GM18505 (cell line): ENCODE data around the gene PPFIA1.

Experiments
- ATAC-seq: cut with Tn5 transposase; IDR thresholded peaks from one replicate; pipeline ENCODE4 v1.9.1; 2021; ENCODE audit not compliant: unreplicated experiment
- POLR2A ChIP-seq: IDR thresholded peaks from 4 replicates; pipeline ENCODE4 v1.6.1; 2011; ENCODE audit warnings: borderline replicate concordance; ENCODE audit not compliant: insufficient read depth, insufficient read length; ENCODE audit errors: extremely low read depth

Gene PPFIA1

DNA sequence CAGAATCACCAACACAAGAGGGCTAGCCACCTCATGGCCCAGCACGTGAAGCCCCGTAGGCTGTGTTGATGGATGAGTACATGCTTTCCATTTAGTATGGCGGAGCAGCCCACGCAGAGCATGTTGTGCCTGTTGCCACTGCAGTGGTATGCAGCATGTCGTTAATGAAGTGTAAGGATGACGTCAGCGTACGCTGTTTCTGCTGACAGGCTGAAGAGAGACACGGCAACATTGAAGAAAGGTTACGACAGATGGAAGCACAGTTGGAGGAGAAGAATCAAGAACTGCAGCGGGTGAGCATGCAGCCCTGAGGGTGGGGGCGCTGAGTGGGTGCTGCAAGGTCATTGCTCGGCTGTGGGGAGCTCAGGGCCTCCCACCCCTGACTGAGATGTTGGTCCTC is 62.8 kb downstream of the PPFIA1 start:
- ATAC-seq: no peak
- no peak for TF ChIP-seq POLR2A

DNA sequence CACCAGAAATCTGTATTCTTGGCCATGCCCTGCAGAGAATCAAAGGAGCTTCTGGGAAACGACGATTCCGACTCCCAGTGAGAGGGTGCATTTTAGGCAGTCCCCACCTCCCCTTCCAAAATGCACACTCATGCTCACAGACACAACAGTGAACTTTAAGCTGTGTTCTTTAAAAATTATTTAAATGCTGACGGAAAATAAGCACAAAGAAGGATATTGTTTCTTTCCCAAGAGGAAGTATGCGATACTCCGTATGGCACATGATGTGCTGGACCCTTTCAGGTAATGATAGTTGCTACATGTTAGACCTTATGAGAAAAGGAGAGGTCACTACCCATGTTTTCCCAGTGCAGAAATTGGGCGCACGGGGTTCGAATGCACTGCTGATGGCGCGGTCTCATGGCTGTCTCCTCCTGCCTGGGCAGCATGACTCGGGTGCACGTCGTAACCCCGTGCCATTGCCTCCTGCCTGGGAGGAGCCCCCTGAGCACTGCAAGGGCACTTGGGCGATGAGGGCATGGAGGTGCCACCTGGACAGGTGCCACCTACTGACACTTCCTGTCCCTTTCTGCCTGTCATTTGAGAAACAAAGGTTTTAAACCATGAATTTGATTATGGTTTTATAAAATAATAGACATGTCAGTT is 64.0 kb downstream of the PPFIA1 start:
- no peak for ATAC-seq
- TF ChIP-seq POLR2A: no peak

DNA sequence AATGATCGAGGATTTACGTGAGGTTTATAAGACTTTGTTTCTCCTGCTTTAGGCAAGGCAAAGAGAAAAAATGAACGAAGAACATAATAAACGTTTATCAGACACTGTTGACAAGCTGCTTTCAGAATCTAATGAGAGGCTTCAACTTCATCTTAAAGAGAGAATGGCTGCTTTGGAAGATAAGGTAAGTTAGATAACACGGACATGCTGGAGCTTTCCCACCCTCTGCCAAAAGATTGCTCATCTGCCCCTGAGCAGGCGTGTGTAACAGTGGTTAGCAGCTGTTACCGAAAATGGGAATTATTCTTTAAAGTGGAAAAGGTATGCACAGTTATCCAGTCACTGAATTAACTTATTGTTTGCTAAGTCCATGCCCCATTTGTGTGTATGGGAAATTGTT is 65.0 kb downstream of the PPFIA1 start:
- TF ChIP-seq POLR2A: no peak
- ATAC-seq: no peak

DNA sequence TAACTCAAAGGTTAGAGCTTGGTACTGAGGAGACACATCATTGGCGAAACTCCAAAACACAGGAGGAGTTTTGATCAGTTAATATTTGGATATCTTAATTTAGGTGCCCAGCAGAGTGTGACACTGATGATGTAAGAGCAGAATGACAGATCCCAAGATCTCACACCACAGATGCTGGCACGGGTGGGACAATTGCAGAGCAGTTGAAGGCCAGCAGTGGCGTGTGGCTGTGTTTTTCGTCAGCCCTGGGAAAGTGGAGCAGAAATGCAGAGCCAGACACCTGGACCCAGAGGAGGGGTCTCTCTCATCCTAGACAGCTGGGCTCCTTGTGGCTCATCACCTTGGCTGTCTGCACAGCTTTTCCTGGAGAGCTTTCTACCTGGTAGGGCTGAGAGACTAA is 68.1 kb downstream of the PPFIA1 start:
- TF ChIP-seq POLR2A: no peak
- ATAC-seq: no peak

DNA sequence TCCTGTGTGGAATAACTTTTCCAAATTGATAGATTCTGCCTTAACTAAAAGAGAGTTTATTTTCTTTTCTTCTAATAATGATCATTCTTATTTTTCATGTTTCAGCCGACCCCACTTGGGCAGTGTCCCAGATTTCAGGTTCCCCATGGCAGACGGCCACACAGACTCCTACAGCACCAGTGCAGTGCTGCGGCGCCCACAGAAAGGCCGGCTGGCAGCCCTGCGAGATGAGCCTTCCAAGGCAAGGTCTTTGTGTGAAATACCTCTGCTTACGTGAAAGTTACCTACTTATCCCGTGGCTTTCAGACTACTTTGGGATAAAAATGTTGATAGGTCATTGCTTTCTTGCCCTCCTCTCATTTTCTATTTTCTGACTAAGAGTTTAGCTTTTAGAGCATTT is 68.6 kb downstream of the PPFIA1 start:
- TF ChIP-seq POLR2A: no peak
- no peak for ATAC-seq

DNA sequence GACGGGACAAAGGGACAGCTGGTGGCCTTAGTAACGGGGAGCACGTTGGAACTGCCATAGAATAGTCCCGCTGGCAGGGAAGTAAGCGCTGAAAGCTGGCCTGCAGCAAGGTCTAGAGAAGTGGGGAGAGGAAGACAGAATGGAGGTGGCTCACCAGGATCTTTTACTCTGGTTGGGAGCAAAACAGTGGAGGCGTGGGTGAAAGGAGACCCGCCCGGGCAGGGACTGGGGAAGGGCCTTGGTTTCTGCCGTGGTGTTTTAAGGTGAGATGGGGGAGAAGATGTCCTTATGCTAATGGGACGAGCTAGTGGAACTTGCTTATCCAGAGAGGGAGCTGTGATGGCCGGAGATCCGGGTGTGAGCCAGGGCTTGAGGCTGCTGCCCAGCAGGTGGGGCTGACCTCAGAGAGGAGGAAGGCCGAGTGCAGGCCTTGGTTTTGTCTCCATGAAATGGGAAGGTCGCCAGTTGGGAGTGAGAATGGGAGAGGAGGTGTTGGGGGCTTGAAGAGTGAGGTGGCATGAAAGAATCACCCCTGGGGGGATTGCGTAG is 71.5 kb downstream of the PPFIA1 start:
- TF ChIP-seq POLR2A: no peak
- no peak for ATAC-seq

DNA sequence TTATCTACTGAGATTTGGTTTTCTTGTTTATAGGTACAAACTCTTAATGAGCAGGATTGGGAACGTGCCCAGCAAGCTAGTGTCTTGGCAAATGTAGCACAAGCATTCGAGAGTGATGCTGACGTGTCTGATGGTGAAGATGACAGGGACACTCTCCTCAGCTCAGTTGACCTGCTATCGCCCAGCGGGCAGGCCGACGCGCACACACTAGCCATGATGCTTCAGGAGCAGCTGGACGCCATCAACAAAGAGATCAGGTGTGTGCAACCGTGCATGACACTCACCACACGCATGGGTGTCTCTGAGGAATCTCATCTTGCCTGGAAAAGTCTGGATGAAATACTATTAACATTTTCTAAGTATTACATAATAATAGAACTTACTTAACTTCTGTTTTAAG is 73.1 kb downstream of the PPFIA1 start:
- ATAC-seq: no peak
- TF ChIP-seq POLR2A: no peak

DNA sequence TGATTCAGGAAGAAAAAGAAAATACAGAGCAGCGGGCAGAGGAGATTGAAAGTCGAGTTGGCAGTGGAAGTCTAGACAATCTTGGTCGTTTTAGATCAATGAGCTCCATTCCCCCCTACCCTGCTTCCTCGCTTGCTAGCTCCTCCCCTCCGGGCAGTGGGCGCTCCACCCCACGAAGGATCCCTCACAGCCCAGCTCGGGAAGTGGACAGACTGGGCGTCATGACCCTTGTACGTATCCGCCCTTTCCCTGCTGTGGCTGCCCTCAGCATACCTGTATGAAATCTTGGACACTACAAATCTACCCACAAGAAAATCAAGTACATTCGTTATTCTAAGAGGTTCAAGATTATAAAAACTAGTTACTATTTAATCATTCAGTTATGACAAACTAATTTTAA is 77.7 kb downstream of the PPFIA1 start:
- no peak for ATAC-seq
- no peak for TF ChIP-seq POLR2A

DNA sequence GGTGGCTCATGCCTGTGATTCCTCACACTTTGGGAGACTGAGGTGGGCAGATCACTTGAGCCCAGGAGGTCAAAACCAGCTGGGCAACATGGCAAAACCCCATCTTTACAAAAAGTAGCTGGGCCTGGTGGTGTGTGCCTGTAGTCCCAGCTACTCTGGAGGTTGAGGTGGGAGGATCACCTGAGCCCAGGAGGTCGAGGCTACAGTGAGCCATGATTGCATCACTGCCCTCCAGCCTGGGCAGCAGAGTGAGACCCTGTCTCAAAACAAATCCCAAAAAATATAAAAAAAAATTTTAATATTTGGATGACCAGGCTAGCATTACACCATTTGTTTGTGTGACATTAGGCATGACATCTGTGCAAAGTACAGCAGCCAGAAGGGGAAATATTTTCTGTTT is 78.1 kb downstream of the PPFIA1 start:
- no peak for TF ChIP-seq POLR2A
- ATAC-seq: no peak

DNA sequence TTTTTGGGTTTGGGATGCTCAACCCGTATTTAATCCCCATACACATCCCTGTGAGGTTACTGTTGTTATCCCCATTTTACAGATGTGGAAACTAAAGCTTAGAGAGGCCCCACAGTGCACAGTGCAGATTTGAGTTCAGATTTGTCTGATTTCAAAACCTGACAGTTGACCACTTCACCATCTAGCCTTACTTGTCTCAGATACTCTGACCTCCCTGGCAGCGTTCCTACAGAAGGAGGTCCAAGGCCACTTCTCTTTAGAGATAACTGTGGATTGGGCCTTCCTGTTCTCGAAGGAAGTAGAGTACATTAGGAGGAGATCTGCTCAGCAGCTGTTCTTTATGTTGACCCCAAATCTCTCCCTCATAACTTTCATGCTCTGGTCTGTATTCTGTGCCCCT is 81.2 kb downstream of the PPFIA1 start:
- no peak for TF ChIP-seq POLR2A
- no peak for ATAC-seq

DNA sequence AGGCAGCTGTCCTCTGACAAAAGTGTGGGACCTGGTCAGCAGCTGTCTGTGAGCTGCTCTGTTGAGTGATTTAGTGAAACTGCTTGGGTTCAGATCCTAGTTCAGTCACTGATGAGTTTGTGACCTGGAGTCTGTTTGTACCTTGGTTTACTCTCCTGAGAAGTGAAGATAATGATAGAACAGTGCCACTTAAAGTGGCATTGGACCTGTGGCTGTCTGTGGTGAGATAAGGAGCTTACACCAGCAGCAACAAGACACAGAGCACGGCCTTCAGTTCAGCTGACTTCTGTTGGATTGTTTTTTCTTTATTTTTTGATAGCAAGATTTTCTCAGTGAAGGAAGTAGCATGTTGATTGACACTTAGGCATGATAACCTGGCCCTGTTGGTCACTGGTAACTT is 81.6 kb downstream of the PPFIA1 start:
- no peak for TF ChIP-seq POLR2A
- ATAC-seq: no peak

DNA sequence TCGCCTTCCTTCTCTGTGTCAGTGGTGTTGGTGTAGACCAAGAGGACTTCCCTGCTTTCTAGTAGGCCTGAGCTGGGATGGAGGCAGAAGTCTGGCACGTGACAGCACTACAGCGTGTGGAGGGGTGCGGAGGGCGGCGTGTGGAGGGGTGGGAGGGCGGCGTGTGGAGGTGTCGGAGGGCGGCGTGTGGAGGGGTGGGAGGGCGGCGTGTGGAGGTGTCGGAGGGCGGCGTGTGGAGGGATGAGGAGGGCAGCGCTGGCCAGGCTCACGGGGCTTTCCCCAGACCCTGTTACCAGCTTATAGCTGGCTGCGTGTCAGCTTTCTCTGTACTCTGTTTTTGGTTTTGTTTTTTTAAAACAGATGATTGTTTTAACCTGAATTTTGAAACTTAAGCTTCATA is 82.1 kb downstream of the PPFIA1 start:
- no peak for ATAC-seq
- no peak for TF ChIP-seq POLR2A

DNA sequence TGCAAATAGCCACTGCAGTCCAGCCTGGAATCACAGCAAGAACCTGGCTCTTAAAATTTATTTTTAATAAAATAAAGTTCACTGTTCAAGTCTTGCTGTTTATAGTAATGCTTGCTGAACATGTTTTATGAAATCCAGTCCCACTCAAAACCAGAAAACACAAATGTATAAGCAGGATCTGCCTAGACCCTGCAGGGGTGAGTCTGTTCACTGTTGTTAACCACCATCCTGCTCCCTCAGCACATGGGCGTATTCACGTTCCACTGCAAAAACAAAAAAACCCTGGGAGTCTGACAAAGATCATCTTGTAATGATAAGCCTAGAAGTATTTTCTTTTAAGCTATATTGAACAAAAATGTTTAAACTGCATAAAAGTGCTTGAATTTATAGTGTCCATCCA is 82.8 kb downstream of the PPFIA1 start:
- no peak for TF ChIP-seq POLR2A
- ATAC-seq: no peak

DNA sequence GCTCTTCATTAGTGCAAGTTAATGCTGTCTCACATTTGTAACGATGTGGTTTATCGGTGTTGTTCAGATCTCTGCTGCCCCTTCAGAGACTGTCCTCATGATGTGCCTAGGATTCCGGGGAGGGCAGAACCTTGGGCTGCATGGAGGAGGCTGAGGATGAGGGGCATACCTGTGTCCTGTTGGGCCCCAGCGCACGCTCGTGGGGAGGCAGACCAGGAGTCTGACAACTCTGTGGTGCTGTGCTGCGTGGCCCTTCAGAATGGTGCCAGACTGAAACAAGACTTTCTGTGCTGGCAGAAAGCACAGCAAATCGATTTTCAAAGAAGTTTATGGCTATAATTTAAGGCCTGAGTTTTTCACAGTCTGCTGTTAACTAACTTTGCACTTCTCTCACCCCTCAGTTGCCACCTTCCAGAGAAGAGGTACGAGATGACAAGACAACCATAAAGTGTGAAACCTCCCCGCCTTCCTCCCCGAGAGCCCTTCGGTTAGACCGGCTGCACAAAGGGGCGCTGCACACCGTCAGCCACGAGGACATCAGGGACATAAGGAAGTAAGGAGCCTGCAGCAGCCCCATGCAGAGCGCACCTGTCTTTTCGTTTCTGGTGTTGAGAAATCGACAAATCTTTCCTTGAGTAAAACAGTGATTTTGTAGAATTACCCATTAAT is 83.5 kb downstream of the PPFIA1 start:
- no peak for TF ChIP-seq POLR2A
- ATAC-seq: no peak
